Kidney (tissue), 11 donors: ENCODE measurements around the gene FCGR1A. TPM values are rescaled to one million over a fixed set of nuclear protein-coding genes. Genes with fewer than 3 reads are reported as not detected.
A peak's percentile ranks its signal among the peaks of the same experiment; 100 is the strongest.
"Not testable (repeated sequence)": the region's sequence is repeated elsewhere in the genome, so short reads cannot be mapped to it uniquely, and the experiment has no call there.

ENCODE experiments used
- DNase-seq, 5 donors: peaks; one replicate each; pipeline ENCODE4 v3.0.0-alpha.2; 2013 to 2020
- FAIRE-seq: peaks from 2 replicates; lab custom pipeline; 2012; peaks lifted over from hg19 to GRCh38; lab: Jason Lieb, UNC
- H3K27ac ChIP-seq, 2 donors: one replicate each; pipeline ENCODE4 v1.7.0; 2013; ENCODE audit warnings: low read depth in 2 of 2, low read length in 2 of 2, inconsistent platforms in 1 of 2
- H3K27me3 ChIP-seq: one replicate; pipeline ENCODE4 v1.7.1; 2013; ENCODE audit warnings: low read length, inconsistent platforms; ENCODE audit not compliant: control insufficient read depth, insufficient read depth
- H3K36me3 ChIP-seq, 3 donors: one replicate each; pipeline versions ENCODE4 v1.7.0 to v1.7.1; 2013; ENCODE audit warnings: low read length in 3 of 3, control low read depth in 1 of 3, inconsistent platforms in 1 of 3; ENCODE audit not compliant: insufficient read depth in 3 of 3, control insufficient read depth in 2 of 3
- H3K4me1 ChIP-seq, 3 donors: one replicate each; pipeline versions ENCODE4 v1.7.0 to v1.7.1; 2013; ENCODE audit warnings: low read length in 3 of 3, inconsistent platforms in 1 of 3, low read depth in 1 of 3; ENCODE audit not compliant: control insufficient read depth in 2 of 3, insufficient read depth in 2 of 3
- H3K4me3 ChIP-seq, 3 donors: one replicate each; pipeline versions ENCODE4 v1.7.0 to v1.8.1; 2013; ENCODE audit warnings: low read length in 3 of 3, control low read depth in 1 of 3, inconsistent platforms in 1 of 3
- H3K9ac ChIP-seq, 3 donors: one replicate each; pipeline versions ENCODE4 v1.7.0 to v1.7.1; 2013; ENCODE audit warnings: low read length in 3 of 3, control low read depth in 1 of 3, inconsistent platforms in 1 of 3
- H3K9me3 ChIP-seq, 3 donors: one replicate each; pipeline versions ENCODE4 v1.7.0 to v1.7.1; 2013; ENCODE audit warnings: low read length in 3 of 3, control low read depth in 1 of 3, inconsistent platforms in 1 of 3; ENCODE audit not compliant: control insufficient read depth in 2 of 3, insufficient read depth in 1 of 3
- intact Hi-C: fragments of 100-400 bp; cut with DNase I; formaldehyde crosslinking; loops from one replicate; pipeline ENCODE4 v1.11.1; 2022
- polyA plus RNA-seq: library from polyadenylated mRNA; stranded (reverse); fragments of 350-450 nt; fragmentation: Illumina TruSeq; extraction: RNeasy Lipid Tissue Mini Kit (QIAGEN cat#74804); gene quantifications from one replicate; pipeline ENCODE4 v1.2.3, GENCODE V29; 2014; ENCODE audit warnings: low read depth, low replicate concordance; ENCODE audit not compliant: insufficient read depth
- total RNA-seq: library from RNA; stranded (reverse); fragmentation: NEBNext Ultra II Directional; extraction: Animal tissue kit (Norgen Biotek cat#: 25700); gene quantifications from one replicate; pipeline ENCODE4 v1.2.1, GENCODE V29; 2021
- donor health status: control.
- donor health status: control.
- donor health status: DM: yes; HTN: yes; CAD: no.
- donor health status: Normal renal cell carcinoma (clear cell type).

Gene FCGR1A
- total and polyA plus RNA-seq, 2 donors from 2014 or later, result 18.0 to 19.5 TPM

DNA sequence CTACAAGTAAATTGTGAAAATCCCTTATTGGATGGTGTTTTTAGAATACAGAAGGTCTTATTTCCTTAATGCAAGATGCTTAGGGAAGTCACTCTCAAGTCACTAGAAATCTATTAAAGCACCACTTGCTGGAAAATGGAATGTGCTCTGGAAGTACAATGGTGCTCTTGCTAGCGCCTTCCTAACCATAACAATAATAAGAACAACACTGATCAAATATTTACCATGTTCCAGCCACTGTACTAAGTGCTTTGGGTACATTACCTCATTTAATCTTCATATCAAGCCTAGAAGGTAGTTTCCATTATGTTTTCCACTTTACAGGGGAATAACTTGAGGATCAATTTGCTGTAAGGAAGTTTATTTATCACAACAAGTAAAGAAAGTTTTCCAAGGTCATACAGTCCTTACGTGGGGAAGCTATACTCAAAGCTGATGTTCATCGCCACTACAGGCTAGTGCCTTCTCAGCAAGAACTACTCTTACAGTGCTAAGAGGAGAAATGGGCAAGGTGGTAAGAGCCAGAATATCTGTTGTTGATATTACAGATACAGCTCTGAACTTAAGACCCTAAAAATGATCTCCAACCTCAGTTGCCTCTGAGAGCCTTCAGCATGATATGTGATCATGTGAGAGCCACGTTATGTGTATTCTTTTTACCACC lies 22.1 kb downstream of the FCGR1A start:
- FAIRE-seq, intact Hi-C loops: not testable (repeated sequence)

DNA sequence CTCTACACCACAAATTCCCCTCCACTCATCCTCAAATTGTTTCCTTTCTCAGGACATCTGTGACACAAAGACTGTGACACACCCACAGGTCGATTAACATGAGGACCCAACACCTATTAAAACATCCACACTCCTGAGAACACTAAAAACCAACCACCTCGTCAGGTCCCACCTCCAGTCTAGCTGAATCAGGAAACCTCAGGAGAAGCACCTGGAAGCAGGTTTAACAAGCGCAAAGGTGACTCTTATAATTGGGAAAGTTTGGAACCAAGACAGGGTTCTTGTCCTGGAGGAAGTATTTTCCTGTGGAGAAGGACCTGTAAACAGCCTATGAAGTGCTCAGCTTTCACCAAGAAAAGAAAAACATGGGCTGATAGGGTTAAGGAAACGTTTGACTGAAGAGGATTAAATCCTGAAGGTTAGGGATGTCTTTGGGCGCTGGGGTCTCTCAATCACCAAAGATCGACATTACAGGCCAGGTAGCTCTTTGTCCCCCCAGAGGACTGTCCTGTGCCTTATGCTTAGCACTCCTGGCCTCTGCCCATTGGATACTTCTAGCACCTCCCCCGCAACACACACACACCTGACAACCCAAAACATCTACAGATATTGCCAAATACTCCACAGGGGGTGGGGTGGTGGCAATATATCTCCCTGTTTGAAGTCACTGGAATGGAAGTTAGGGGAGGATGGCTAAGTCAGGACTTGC lies 28.4 kb downstream of the FCGR1A start:
- intact Hi-C loops, H3K27ac ChIP-seq, FAIRE-seq, H3K36me3 ChIP-seq, H3K9me3 ChIP-seq, H3K9ac ChIP-seq, H3K4me1 ChIP-seq, H3K27me3 ChIP-seq: not testable (repeated sequence)
- H3K4me3 ChIP-seq, result peak overlapping the region in 2 of 3 donors; percentile 21 to 30
- DNase-seq, result peak in 4 of 5 donors; percentile 19 to 42 (median 22)

More for the DNA sequence above, 22.1 kb downstream of the FCGR1A start:
- not testable (repeated sequence) for H3K36me3 ChIP-seq, H3K27ac ChIP-seq, H3K27me3 ChIP-seq, DNase-seq, H3K9ac ChIP-seq, H3K4me3 ChIP-seq, H3K4me1 ChIP-seq, H3K9me3 ChIP-seq

DNA sequence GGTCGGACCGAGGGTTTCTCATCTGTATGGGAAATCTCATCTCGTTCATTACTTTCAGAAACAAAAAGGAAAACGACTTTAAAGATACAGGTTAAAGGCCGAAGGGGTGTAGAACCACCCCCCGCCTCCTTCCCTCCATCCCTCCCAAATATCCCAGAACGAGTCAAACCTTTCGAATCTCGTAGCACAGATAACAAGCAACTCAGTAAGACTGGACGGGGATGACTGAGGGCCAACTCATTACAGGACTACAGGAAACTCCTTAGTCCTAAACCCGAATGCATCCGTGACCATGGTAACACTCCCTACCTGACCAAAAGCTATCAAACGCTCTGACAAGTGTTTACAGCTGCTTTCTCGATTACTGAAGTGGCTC lies 29.0 kb downstream of the FCGR1A start:
- H3K36me3 ChIP-seq, FAIRE-seq, H3K4me1 ChIP-seq, H3K27ac ChIP-seq, intact Hi-C loops, H3K9ac ChIP-seq, H3K27me3 ChIP-seq, H3K9me3 ChIP-seq: not testable (repeated sequence)
- DNase-seq, result peak in 4 of 5 donors; percentile 11 to 45 (median 34)
- peak overlapping the region; percentile 41 to 62 (median 55) for H3K4me3 ChIP-seq

DNA sequence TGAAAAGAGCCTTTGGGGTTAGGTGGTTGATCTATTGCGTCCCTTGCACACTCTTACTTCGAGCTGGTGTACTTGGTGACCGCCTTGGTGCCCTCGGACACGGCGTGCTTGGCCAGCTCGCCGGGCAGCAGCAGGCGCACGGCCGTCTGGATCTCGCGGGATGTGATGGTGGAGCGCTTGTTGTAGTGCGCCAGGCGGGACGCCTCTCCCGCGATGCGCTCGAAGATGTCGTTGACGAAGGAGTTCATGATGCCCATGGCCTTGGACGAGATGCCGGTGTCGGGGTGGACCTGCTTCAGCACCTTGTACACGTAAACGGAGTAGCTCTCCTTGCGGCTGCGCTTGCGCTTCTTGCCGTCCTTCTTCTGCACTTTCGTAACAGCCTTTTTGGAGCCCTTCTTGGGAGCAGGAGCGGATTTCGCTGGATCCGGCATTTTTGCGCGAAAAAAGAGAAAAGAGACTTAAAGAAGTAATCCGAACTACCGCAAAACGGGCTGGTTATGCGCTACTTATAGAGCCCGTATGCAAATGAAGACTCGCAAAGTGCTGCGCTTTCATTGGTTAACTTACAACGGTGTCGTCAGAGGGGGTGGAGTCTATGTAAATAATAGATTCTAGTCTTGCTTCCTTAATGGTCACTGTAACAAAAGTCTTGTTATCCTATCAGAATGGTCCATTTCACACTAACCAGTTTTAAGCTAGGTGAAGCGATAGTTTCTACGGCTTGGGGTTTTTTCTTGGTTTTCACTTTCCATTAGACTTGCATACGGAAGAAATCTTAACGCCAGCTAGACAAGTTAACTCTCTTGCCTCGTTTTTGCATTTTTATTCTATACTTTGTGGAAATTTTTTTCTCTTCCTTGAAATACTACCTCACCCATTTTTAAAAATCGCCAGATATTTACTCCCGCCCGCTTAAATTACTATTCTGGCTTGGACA lies 29.7 kb downstream of the FCGR1A start:
- Histone ChIP-seq H3K4me3 (peak overlapping the region; percentile 63 to 71 (median 69)), H3K27ac (peak overlapping the region in 1 of 2 donors; percentile 65), H3K9ac (peak overlapping the region in 2 of 3 donors; percentile 32 to 42)
- H3K36me3 ChIP-seq, intact Hi-C loops, H3K27me3 ChIP-seq, H3K9me3 ChIP-seq, H3K4me1 ChIP-seq: not testable (repeated sequence)
- DNase-seq, result peak; percentile 84 to 97 (median 94)
- FAIRE-seq, result peak; percentile 98

DNA sequence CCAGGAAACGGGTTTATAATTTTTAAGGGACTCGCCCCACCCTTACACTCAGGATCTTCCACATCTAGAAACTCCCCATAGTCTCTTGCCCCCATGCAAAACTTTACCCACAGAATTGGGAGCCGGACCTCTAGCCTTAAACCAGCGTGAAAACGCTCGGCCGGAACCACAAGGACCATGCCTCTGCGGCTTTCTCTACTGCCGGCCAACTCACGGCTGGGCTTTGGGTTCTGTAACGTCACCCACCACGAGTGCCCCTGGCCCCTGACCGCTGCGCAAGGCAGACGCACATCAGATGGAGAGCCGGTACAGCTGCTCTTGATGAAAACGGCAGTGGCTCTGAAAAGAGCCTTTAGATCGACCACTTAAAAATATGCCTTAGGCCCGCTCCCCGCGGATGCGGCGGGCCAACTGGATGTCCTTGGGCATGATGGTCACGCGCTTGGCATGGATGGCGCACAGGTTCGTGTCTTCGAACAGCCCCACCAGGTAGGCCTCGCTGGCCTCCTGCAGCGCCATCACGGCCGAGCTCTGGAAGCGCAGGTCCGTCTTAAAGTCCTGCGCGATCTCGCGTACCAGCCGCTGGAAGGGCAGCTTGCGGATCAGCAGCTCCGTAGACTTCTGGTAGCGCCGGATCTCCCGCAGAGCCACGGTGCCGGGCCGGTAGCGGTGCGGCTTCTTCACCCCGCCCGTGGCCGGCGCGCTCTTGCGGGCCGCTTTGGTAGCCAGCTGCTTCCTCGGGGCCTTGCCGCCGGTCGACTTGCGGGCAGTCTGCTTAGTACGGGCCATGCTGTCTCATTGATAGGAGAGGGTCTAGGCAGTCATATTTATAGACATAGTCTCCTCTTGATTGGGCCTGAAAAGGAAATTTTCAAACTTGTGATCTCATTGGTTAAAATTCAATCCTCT lies 30.7 kb downstream of the FCGR1A start:
- peak; percentile 73 to 87 (median 79) for DNase-seq
- peak overlapping the region; percentile 51 to 60 for H3K27ac ChIP-seq
- FAIRE-seq, H3K9ac ChIP-seq, H3K9me3 ChIP-seq, H3K4me1 ChIP-seq, H3K27me3 ChIP-seq, H3K36me3 ChIP-seq, intact Hi-C loops: not testable (repeated sequence)
- peak overlapping the region; percentile 28 to 44 (median 30) for H3K4me3 ChIP-seq

DNA sequence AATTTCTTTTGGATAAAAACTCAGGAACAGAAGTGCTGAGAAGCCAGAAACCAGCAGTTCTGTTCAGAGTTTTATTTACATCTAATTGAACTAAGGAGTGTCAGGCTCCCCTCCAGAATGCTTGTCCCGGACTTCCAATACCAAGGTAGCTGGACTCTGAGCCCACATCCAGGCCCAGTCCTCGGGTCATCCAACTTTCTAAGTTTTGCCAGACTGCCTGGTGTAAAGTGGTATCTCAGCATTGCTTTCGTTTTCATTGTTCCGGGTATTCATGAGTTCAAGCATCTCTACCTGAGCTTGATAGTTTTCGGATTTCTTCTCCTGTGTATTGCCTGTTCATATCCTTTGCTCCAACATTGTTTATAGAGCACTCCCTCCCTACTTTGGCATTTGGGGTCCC lies 37.9 kb downstream of the FCGR1A start:
- H3K4me1 ChIP-seq, H3K27ac ChIP-seq, H3K9ac ChIP-seq, intact Hi-C loops, DNase-seq, H3K9me3 ChIP-seq, H3K4me3 ChIP-seq, H3K27me3 ChIP-seq, H3K36me3 ChIP-seq, FAIRE-seq: not testable (repeated sequence)

DNA sequence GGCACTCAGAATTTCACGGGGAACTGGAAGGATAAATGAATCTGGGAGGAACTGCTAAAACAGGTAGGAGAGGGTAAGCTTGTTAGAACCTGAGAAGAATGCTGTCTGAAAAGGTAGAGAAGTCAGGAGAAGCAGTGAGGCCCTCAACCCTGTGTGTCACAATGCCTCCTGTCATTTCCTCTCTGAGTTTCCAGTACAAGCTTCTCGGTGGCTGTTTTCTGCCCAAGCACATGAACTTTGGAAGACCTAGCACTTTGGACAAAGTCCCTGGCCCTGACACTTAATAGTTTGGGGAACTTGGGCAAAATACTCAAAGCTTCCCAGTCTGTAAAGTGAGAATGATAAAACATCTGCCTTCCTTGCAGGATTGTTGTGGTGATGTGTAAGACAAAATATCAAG lies 44.1 kb downstream of the FCGR1A start:
- intact Hi-C loops, DNase-seq, FAIRE-seq, H3K4me1 ChIP-seq, H3K9ac ChIP-seq, H3K27me3 ChIP-seq, H3K9me3 ChIP-seq, H3K36me3 ChIP-seq, H3K27ac ChIP-seq, H3K4me3 ChIP-seq: not testable (repeated sequence)
